CD4-positive, alpha-beta T cell treated with Interleukin-1 beta for 1 hour (primary cell): ENCODE measurements around the gene THY1.

Experiments used
- DNase-seq, 2 donors: peaks; one replicate each; pipeline ENCODE4 v3.0.0-alpha.2; 2020 to 2022

THY1 gene

DNA sequence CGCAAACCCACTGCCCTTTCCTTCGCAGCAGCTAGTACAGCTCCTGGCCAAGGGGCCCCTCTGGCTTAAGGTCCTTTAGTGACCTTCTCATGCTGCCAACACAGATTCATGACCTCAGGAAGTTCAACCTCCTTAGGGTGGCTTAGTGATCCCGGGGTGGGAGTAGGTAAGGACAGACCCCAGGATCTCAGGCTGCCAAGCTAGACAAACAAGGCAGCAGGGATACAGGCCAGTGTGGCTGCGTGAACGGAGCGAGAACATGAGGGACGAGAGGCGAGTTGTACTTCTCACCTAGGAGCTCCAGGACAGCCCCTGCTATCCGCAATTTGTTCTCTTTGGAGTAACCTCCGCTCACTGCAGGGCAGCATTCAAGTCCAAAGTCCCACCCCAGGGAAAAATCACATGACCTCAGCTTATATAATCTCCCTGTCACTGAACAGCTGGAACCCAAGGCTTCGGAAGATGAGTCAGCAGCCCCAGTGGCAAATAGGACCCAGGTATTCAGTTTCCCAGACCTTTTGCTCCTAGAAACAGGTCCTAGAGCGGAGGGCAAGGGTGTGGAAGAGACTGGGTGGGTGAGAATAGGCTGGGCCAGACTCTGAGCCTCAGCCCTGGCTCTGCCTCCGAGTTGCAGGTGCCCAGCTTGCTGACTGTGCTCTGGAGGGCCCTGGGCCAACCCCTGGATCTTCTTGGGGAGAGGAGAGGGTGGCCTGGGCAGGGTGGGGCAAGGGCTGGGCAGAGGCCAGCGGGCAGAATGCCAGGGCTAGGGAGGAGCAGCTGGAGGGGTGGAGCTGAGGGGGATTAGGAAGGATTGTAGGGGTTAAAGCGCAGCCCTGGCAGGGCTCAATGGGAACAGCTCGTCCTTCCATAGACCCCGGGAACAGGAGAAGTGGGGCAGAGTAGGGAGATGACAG is 54.6 kb downstream of the THY1 start:
- DNase-seq: no peak

GRCh38 chr11:119367661-119368120 is 55.3 kb downstream of the THY1 start:
- DNase-seq: no peak
